ENCODE data around the gene HNRNPH3.

DNA sequence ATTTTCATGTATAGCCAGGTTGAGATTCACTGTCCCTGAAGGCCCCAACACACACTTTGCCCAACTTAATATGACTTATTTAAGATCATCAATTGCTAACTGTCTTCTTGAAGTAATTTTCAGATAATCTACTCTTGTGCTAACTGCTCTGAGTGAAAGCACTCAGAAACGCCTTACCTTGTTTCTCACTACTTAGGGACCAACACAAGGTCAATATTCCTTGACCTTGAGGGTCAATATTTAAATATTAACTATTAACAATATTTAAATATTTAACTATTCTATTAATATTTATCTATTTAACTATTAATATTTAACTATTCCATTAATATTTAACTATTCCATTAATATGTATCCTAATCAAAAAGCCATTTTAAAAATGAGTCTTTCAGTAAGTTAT, 26.0 kb upstream of the HNRNPH3 start:
- TF ChIP-seq, protein P1, sequence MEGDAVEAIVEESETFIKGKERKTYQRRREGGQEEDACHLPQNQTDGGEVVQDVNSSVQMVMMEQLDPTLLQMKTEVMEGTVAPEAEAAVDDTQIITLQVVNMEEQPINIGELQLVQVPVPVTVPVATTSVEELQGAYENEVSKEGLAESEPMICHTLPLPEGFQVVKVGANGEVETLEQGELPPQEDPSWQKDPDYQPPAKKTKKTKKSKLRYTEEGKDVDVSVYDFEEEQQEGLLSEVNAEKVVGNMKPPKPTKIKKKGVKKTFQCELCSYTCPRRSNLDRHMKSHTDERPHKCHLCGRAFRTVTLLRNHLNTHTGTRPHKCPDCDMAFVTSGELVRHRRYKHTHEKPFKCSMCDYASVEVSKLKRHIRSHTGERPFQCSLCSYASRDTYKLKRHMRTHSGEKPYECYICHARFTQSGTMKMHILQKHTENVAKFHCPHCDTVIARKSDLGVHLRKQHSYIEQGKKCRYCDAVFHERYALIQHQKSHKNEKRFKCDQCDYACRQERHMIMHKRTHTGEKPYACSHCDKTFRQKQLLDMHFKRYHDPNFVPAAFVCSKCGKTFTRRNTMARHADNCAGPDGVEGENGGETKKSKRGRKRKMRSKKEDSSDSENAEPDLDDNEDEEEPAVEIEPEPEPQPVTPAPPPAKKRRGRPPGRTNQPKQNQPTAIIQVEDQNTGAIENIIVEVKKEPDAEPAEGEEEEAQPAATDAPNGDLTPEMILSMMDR (tag by site-specific recombination; IDR thresholded peaks at IDR 0.05), result no peak
- no peak for TF ChIP-seq ZNF311 (tag by site-specific recombination; IDR thresholded peaks at IDR 0.05; ENCODE audit: borderline replicate concordance)
- no peak for TF ChIP-seq YY1 (tag by site-specific recombination; IDR thresholded peaks at IDR 0.05)
- no peak for TF ChIP-seq ZNF747 (tag by site-specific recombination; IDR thresholded peaks at IDR 0.05)
- TF ChIP-seq ZNF239 (tag by site-specific recombination; IDR thresholded peaks at IDR 0.05), result no peak
- TF ChIP-seq ZNF571 (tag by site-specific recombination; IDR thresholded peaks at IDR 0.05), result no peak
- TF ChIP-seq SETDB1 (IDR thresholded peaks at IDR 0.05; ENCODE audit: insufficient read length, low read length), result no peak
- no peak for TF ChIP-seq ZNF274 (IDR thresholded peaks at IDR 0.05; ENCODE audit: low read length)
- TF ChIP-seq ZNF274 (tag by site-specific recombination; IDR thresholded peaks at IDR 0.05; ENCODE audit: borderline replicate concordance), result no peak
- TF ChIP-seq ZNF426 (tag by site-specific recombination; IDR thresholded peaks at IDR 0.05), result no peak
- TF ChIP-seq, protein P2, sequence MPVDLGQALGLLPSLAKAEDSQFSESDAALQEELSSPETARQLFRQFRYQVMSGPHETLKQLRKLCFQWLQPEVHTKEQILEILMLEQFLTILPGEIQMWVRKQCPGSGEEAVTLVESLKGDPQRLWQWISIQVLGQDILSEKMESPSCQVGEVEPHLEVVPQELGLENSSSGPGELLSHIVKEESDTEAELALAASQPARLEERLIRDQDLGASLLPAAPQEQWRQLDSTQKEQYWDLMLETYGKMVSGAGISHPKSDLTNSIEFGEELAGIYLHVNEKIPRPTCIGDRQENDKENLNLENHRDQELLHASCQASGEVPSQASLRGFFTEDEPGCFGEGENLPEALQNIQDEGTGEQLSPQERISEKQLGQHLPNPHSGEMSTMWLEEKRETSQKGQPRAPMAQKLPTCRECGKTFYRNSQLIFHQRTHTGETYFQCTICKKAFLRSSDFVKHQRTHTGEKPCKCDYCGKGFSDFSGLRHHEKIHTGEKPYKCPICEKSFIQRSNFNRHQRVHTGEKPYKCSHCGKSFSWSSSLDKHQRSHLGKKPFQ (tag by site-specific recombination; IDR thresholded peaks at IDR 0.05), result no peak
- TF ChIP-seq, protein P3, sequence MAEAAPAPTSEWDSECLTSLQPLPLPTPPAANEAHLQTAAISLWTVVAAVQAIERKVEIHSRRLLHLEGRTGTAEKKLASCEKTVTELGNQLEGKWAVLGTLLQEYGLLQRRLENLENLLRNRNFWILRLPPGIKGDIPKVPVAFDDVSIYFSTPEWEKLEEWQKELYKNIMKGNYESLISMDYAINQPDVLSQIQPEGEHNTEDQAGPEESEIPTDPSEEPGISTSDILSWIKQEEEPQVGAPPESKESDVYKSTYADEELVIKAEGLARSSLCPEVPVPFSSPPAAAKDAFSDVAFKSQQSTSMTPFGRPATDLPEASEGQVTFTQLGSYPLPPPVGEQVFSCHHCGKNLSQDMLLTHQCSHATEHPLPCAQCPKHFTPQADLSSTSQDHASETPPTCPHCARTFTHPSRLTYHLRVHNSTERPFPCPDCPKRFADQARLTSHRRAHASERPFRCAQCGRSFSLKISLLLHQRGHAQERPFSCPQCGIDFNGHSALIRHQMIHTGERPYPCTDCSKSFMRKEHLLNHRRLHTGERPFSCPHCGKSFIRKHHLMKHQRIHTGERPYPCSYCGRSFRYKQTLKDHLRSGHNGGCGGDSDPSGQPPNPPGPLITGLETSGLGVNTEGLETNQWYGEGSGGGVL (tag by site-specific recombination; IDR thresholded peaks at IDR 0.05), result no peak
- no peak for TF ChIP-seq ZNF366 (tag by site-specific recombination; conservative IDR thresholded peaks at IDR 0.05)
- no peak for TF ChIP-seq ZNF404 (tag by site-specific recombination; IDR thresholded peaks at IDR 0.05)
- no peak for TF ChIP-seq TCF7L2 (IDR thresholded peaks at IDR 0.05; ENCODE audit: borderline replicate concordance, low read depth, low read length)

Measured in HEK293 (cell line).